GM23338 (cell line): ENCODE data around the gene FAHD1.

ENCODE experiments used
- CREB1 ChIP-seq: fragments of 250-450 bp; sonication (Bioruptor Pico); IDR thresholded peaks from 2 replicates; pipeline ENCODE4 v1.5.0; 2020; ENCODE audit warnings: low read depth, mild to moderate bottlenecking, moderate library complexity
- EZH2phosphoT487 ChIP-seq: fragments of 200-600 bp; sonication (generic); IDR thresholded peaks from one replicate; pipeline ENCODE4 v1.8.1; 2018; ENCODE audit warnings: antibody characterized with exemption; ENCODE audit not compliant: unreplicated experiment
- JUNB ChIP-seq: IDR thresholded peaks from one replicate; pipeline ENCODE4 v1.6.1; 2016; ENCODE audit warnings: antibody characterized with exemption; ENCODE audit not compliant: unreplicated experiment
- ZNF331 ChIP-seq: fragments of 250-450 bp; sonication (Bioruptor Pico); IDR thresholded peaks from 2 replicates; pipeline ENCODE4 v1.5.0; 2020; ENCODE audit warnings: low read depth, mild to moderate bottlenecking, moderate library complexity
- TF ChIP-seq, protein P1 (sequence below), 2 experiments: fragments of 200-600 bp in 1 of 2; sonication (generic) in 1 of 2; conservative IDR thresholded peaks; 2 replicates each; pipeline versions ENCODE4 v1.5.1 to v1.6.1; 2016 to 2017; ENCODE audit warnings: antibody characterized with exemption in 2 of 2, low read depth in 2 of 2, mild to moderate bottlenecking in 2 of 2, moderate library complexity in 1 of 2
- TF ChIP-seq, protein P2 (sequence below): IDR thresholded peaks from one replicate; pipeline ENCODE4 v1.6.1; 2018; ENCODE audit warnings: antibody characterized with exemption; ENCODE audit not compliant: unreplicated experiment
- TF ChIP-seq, protein P3 (sequence below): IDR thresholded peaks from 2 replicates; pipeline ENCODE4 v1.6.1; 2016; ENCODE audit warnings: antibody characterized with exemption

DNA sequence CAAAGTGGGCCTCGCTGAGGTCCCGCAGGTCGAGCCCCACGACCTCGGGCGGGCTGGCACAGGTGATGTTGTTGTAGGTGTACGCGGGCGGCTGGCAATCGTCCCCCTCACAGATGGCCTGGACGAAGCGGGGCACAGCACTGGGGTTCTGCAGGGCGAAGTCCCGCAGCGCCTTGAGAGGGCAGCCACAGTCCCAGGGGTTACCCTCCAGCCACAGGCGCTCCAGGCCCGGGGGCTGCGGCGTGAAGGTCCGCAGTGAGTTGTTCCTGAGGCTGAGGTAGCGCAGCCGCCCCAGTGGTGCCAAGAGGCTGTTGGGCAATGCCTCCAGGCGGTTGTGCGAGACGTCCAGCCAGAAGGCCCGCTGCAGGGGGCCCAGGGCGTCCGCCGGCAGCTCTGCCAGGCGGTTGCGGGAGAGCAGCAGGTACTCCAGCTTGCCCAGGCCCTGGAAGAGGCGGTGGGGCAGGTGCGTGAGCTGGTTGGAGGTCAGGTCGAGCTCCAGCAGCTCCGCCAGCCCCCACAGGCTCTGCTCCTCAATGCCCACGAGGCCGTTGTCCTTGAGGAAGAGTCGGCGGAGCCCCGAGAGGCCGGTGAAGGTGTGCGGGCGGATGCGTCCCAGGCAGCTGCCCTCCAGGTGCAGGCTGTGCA lies 36.3 kb upstream of the FAHD1 start:
- TF ChIP-seq, protein P1, sequence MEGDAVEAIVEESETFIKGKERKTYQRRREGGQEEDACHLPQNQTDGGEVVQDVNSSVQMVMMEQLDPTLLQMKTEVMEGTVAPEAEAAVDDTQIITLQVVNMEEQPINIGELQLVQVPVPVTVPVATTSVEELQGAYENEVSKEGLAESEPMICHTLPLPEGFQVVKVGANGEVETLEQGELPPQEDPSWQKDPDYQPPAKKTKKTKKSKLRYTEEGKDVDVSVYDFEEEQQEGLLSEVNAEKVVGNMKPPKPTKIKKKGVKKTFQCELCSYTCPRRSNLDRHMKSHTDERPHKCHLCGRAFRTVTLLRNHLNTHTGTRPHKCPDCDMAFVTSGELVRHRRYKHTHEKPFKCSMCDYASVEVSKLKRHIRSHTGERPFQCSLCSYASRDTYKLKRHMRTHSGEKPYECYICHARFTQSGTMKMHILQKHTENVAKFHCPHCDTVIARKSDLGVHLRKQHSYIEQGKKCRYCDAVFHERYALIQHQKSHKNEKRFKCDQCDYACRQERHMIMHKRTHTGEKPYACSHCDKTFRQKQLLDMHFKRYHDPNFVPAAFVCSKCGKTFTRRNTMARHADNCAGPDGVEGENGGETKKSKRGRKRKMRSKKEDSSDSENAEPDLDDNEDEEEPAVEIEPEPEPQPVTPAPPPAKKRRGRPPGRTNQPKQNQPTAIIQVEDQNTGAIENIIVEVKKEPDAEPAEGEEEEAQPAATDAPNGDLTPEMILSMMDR (conservative IDR thresholded peaks at IDR 0.05; ENCODE audit: low read depth in 2 of 2) = no peak
- TF ChIP-seq, protein P2, sequence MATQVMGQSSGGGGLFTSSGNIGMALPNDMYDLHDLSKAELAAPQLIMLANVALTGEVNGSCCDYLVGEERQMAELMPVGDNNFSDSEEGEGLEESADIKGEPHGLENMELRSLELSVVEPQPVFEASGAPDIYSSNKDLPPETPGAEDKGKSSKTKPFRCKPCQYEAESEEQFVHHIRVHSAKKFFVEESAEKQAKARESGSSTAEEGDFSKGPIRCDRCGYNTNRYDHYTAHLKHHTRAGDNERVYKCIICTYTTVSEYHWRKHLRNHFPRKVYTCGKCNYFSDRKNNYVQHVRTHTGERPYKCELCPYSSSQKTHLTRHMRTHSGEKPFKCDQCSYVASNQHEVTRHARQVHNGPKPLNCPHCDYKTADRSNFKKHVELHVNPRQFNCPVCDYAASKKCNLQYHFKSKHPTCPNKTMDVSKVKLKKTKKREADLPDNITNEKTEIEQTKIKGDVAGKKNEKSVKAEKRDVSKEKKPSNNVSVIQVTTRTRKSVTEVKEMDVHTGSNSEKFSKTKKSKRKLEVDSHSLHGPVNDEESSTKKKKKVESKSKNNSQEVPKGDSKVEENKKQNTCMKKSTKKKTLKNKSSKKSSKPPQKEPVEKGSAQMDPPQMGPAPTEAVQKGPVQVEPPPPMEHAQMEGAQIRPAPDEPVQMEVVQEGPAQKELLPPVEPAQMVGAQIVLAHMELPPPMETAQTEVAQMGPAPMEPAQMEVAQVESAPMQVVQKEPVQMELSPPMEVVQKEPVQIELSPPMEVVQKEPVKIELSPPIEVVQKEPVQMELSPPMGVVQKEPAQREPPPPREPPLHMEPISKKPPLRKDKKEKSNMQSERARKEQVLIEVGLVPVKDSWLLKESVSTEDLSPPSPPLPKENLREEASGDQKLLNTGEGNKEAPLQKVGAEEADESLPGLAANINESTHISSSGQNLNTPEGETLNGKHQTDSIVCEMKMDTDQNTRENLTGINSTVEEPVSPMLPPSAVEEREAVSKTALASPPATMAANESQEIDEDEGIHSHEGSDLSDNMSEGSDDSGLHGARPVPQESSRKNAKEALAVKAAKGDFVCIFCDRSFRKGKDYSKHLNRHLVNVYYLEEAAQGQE = no peak
- TF ChIP-seq EZH2phosphoT487 (no peak), ZNF331 (CRISPR knock-in tag) (no peak), CREB1 (CRISPR knock-in tag) (no peak), JUNB (no peak)
- TF ChIP-seq, protein P3, sequence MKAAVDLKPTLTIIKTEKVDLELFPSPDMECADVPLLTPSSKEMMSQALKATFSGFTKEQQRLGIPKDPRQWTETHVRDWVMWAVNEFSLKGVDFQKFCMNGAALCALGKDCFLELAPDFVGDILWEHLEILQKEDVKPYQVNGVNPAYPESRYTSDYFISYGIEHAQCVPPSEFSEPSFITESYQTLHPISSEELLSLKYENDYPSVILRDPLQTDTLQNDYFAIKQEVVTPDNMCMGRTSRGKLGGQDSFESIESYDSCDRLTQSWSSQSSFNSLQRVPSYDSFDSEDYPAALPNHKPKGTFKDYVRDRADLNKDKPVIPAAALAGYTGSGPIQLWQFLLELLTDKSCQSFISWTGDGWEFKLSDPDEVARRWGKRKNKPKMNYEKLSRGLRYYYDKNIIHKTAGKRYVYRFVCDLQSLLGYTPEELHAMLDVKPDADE = no peak
